ENCODE measurements around the gene IMMP2L.
"Not testable (repeated sequence)": the region's sequence is repeated elsewhere in the genome, so short reads cannot be mapped to it uniquely, and the experiment has no call there.

IMMP2L gene

DNA sequence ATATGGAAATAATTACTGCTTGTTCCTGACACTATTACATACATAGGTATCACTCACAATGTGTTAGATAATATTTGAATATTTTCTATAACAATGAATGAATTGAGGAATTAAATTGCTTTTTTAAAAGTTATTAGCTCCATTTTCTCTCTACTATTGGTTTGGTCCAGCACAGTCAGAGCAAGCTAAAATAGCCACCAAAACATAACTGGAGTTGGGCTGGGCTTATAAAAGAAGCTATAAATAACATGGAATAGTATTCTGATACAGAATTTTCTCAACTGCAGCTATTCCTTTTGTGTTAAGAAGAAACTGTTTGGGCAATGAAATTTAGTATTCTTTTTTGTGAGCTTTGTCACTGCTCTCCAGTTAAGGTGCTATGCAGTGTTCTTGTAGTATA lies 614.0 kb downstream of the IMMP2L start:
- no peak for DNase-seq

DNA sequence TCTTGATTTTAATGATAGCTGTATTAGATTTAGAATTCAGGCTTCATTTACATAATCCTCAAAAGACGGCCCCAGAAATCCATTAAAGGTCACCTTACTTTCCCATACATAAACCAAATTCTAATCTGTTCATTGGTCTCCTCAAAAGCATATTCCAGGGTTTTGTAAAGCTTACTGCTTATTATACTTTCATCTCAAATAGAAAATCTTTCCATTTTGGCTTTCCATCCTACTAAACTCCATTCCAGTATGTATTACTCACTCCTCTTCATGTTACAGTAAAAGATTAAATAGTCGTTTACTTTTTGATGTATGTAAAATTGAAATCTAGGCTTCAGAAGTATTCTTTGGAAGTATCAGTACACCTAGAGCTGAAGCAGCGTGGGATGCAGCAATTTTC lies 614.9 kb downstream of the IMMP2L start:
- DNase-seq, result no peak

DNA sequence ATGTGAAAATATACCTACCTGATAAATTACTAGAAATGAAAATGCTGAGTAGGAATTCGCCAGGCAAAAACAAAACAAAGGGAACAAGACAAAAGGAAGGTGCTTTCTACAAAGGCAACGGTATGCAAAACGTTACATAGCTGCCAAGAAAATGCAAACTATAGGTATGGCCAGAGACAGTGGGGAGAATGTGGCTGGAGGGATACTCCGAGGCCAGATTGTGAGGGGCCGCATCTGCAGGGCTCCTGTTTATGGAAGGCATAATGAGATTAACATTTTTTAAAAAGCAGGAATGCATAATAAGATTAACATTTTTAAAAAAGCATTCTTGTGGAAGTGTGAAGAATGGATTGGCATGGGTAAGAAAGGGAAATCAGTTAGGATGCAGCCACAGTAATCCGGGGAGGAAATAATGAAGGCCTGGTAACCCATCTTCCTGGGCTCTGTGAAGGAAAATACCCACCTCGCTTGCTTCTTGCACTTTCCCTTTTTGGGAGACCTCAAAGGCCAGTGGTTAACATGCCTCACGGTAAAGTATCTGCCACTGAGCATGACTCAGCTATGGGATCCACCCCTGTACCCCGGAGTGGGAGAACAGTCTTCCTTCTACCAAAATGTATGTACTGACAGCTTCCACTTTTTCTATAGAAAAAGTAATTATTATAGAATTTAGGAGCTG lies 617.2 kb downstream of the IMMP2L start:
- DNase-seq, result no peak

DNA sequence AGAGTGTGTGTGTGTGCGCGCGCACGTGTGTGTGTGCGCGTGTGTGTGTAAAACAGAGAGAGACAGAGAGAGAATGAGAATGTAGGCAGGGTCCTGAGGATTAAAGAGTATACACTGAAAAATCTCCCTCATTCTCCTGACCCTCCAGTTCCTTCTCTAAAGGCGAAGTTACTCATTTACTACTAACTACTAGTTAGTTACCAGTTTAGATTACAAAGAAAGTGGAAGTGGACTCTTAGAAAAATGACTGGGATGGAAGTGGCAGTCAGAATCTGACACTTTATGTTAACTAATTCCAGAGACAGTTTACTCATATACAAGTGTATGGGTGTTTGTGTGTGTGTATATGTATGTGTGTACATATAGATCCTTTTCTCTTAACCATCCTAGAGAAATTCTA lies 617.8 kb downstream of the IMMP2L start:
- DNase-seq, result no peak

DNA sequence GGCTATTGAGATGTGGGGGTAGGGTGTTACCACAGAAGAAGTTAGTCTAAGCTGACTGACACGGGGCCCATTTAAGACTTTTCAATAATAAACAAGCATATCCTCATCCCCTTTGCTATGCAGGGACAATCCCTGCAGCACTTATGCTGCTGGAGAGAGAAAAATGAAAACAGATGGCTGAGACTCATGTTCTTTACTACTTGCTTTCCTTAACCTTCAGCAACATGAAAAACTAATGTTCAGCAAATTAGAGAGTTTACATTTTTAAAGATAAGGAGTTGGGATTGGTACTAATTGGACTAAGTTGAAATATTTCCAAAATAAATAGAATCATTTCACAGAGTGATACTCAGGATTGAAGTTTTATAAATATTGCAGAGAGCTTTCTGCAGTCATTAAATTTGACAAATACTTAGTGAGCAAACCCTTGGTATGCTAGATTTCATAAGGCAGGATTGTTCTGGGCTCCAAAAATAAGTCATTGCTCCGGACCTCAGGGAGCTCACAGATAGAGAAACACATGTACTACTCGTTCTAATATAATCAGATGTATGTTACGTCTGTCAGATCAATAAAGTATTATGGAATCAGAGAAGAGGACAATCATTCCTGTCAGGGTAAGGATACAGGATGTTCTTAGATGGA lies 618.5 kb downstream of the IMMP2L start:
- DNase-seq, result no peak

DNA sequence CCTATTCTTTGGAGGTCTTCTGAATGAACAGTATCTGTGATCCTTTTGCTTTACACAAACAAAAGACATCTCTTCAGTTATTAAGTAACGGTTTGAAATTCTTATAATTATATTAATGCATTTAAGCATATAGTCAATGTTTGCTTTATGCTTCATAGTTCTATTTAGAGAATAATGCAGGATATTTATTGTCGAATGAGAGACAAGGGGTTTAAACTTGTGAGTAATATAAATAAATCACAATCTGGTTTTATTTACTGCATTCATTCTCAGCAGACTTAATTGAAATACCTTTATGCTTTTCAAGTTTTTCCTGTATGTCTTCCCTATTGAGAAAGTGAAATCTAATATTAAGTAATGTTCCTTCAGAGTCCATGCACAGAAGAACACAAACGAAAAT lies 620.9 kb downstream of the IMMP2L start:
- no peak for DNase-seq

DNA sequence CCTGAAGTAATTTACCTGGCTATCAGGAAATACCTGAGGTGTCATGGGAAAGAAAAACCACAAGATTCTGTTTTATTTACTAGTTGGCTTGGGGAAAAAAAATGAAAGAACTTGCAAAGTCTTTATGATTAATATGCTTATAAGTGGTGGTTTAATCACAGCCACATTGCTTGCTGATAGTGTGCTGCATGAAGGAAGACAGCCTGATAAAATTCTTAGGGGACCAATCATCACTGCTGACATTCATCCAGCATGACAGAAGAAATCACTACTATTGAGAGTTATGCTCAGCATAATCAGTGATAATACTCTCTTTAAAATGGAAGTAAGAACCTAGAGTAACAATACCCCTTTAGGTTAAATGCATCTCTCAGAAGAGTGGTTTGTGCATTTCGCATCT lies 621.5 kb downstream of the IMMP2L start:
- DNase-seq, result no peak

DNA sequence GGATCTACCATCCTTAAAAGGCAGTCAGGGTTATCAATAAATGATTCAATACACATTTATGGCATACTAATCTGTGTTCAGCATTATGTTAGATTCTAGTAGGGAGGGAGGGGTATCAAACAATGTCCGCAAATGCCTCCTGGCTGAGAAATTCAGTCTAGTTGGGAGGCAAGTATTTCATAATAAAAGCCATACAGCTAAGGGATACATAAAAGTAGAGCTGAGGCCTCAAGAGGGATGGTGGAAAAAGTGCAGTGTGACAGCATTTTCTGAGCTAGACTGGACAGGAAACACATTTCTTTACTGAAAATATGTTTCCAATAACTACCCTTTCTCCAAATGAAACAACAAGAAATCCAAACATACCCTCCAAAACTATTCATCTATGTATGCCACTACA lies 624.1 kb downstream of the IMMP2L start:
- DNase-seq, result no peak

DNA sequence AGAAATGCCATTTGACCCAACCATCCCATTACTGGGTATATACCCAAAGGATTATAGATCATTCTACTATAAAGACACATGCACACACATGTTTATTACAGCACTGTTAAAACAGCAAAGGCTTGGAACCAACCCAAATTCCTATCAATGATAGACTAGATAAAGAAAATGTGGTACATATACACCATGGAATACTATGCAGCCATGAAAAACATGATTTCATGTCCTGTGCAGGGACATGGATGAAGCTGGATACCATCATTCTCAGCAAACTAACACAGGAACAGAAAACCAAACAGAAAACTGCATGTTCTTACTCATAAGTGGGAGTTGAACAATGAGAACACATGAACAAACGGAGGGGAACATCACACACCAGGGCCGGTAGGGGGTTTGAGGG lies 625.6 kb downstream of the IMMP2L start:
- not testable (repeated sequence) for DNase-seq

DNA sequence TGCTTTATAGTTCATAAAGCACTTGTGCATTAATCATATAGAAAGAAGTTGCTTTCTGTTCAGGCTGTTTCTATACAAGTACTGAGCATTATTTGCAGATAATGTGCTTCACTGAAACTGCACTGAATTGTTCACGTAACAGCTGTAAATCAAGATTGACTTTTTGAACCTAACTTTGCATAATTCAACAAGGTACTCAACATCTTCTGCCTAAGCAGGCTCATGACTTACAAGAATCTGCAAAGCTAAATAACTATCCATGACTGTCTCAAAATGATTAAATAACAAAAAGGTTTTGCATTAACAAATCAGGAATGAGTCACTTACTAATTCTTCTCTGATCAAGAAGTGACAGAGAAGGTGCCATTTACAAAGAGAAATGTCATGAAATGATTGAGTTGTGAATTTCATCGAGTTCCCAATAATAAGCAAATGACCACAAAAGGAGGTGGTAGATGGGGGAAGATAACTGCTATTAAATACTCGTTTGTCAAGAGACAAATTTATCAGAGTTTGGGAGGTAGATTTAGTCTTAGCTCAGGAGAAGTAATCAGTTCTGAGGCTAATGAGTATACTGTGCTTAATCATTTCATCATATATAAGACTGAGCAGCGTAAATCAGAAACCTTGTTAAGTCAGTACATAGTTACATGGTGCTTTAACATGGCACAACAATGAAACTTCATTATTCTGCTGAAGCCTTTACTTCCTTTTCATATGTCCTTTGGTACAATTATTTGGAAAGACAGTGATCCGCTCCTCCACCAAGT lies 632.6 kb downstream of the IMMP2L start:
- DNase-seq, result no peak

DNA sequence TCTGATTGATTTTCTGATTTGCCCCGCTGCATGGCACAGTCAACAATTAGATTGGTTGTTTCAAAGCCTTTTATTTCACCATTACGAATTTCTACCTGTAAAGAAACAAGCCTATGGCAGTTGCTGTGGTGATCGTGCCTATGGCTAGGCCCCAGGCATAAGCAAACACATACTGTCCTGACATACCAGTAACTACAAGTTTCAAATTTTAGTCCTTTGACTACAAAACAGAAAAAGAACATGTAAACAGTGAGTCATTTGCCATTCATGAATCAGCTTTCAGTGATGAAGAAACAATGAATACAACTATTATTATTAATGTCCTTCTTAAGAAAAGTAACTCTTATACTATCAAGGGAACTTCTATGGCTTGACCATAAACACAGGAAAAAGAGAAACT lies 639.4 kb downstream of the IMMP2L start:
- DNase-seq, result no peak

DNA sequence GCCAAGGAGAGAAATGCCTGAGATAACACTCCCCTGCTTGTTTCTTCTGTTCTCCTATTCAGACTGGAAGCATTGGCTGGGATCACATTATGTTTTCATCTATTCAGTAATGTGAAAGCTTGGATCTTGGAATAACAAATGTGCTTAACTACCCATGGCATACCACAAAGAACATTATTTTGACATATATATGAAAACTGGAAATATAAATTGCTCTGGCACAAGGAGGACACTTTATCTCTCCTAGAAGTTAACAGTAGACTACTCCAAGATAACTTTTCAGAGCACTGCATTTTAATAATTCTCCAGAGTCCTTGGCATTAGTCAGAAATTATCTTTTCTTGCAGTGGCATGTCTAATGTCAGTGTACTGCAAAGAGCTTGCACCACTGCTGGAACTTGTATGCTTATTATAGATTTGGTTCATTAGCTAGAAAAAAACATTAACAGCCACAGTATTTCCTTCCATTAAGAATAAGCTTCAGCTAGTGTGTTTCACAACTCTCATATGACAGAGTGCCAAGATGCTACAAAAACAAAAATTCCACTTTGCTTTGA lies 640.6 kb downstream of the IMMP2L start:
- no peak for DNase-seq

DNA sequence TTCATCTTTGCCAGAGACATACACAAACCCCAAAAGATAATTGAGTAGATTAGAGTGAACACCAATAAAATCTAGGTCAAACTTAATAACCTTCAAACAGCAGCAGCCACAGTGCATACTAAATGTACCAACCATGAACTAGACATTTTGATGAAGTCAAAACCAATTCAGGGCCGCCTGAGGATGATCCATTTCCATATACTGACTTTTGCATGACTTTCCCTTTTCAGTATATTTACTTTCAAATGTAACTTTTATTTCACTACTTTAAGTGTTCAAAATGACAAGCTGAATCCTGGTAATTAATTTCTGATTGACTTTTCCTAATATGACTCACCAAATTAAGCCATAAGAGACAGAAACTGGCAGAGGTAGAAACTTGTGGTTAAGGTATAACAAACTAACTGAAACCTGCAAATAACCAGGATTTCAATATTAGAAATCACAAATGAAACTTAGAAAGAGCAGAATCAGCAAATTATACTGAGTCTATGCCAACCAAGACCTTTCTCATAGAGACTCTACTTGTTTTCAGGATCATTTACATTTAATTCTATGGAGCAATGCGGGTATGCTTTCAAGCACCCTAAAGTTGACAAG lies 643.2 kb downstream of the IMMP2L start:
- DNase-seq, result no peak

DNA sequence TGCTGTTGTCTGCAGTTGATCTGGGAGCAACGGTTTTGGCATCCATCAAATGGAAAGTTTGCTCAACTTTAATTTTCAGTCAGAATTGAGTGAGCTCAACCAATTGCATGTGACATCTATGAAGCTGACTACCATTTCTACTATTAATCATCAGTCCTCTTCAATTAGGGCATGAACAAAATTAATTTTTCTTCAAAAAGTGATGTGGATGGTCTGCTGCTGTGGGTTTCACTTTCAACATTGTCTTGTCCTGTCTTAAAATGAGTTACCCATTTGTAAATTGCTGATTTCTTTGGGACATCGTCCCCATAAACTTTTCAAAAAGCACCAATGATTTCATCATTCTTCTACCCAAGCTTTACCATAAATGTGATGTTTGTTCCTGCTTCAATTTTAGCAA lies 648.0 kb downstream of the IMMP2L start:
- DNase-seq, result no peak

DNA sequence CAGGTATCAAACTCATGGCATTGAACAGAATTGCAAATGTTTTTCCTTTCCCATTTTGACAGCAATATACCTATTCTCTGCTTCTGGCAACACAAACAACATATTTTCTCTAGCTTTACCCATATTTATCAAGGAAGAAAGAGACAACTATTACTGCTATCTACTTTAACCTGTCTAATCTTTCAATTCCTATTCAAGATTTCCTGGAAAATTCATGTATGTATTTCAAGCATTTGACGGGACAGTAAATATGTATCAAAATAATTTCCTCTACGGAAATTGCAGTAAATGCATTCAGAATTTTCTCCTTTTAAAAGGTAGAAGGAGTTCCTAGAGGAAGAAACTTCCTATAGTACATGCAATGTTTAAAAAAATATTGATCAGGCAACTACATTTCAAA lies 650.7 kb downstream of the IMMP2L start:
- no peak for DNase-seq

DNA sequence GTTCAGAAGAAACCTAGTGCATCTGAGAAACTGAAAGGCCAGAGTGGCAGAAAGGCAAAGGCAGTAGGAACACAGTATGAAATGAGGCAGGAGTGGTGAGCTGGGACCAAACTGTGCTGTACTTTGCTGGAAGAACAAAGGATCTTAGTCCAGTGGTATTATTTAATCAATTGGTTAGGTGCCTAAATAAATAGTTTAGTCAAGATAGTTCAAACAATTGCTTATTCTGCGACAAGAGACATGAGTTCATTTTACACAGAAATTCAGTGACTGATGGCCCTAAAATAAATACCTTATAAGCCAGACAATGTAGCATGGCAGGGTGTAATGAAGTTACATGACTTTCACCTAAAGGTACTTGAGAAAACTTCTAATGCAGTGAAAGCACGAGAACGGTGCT lies 653.2 kb downstream of the IMMP2L start:
- DNase-seq, result no peak

DNA sequence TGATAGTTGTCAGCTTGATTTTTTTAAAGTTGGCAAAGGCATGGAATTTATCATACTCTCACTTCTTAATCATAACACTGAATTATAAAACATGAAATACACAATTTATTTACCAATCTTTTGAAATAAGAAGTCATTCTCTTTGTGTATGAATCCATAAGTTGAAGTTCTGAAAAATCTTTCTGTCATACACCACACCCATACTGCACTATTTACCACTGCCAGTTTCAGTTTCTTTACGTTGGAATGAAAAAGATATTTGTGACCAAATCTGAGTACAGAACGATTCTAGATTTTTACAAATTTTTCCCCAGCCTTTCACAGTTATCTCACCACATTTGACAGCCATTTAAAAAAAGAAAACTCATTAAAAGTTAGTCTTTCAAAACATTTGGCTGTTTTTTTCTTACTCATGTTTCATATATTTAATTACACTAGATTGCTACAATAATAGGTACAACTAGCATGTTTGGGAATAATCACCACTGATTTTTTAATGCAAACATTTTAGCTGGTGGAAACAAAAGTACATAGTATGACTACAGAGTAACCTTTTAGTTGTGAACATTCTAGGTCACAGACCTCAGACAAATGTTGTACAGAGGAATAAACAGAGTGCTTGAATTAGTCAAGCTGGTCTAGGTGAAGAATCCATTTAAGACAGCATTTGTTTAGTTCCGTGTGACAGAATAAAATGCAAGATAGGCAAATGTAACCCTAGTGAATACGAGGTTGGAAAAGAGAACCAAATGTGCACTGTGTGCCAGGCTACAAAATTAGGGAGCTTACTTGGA lies 656.3 kb downstream of the IMMP2L start:
- no peak for DNase-seq

DNA sequence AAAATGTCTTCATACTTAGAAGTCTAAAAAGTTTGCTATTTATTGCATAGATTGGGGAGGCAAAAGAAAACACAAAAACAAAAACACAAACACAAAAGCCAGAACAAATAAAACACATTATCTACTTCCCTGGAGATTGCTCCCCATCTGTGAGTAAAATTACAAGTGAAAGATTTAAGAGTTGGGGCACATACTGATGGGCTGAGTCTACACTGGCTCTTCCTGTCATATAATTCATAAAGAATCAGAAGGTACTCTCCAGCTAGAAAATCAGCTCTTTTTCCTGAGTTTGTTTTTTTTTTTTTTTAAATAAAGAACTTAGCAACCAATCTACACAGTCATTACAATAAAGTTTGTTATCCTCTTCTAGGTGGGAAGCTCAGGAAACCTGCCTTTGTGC lies 663.8 kb downstream of the IMMP2L start:
- no peak for DNase-seq

DNA sequence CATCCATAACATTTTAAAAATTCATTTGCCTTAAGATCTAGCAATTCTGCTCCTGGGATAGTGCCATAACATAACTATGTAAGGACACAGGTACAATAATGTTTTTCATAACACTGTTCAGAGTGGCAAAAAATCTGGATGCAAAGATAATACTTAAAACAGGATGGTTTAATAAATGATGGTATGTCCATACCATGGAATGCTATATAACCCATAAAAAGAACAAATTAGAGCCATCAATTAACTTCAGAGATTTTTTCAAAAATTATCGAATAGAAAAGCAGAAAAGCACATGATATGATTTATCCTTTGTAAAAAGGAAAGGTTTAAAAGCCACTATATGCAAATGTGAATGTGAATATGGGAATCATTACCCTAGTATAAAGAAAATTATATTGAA lies 664.8 kb downstream of the IMMP2L start:
- DNase-seq, result no peak

DNA sequence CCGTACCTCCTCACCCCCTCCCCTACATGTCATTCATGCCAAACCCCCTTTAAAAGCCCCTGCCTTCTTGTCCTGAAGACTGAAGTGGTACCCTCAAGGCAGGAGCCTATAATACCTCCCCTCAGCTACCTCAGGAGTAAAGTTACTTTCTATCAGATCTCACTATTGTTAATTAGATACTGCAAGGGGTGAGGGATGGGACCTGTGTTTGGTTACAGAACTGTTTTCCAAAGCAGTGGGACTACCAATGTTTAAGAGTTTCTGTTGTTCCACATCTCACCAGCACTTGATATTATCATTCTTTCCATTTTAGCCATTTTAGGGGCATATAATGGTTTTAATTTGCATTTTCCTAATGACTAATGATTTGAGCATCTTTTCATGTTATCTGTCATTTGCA lies 668.2 kb downstream of the IMMP2L start:
- no peak for DNase-seq

DNA sequence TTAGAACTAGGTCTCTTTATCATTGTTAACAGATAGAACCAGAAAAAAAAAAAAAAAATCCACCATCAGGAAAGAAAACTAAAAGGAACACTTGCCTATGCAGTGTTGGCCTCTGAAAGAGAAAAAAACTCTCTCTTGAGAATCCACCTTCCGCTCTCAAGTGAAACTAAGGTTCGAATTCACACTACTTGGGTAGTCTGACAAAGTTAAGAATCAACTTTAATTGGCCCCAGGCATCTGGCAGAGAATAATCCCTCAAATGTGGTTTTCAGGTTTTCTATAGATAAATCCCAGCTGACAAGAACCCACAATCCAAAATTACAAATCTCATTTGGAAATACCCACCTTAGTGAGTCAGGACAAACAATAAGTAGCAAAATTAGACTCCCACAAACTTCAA lies 671.1 kb downstream of the IMMP2L start:
- DNase-seq, result no peak

DNA sequence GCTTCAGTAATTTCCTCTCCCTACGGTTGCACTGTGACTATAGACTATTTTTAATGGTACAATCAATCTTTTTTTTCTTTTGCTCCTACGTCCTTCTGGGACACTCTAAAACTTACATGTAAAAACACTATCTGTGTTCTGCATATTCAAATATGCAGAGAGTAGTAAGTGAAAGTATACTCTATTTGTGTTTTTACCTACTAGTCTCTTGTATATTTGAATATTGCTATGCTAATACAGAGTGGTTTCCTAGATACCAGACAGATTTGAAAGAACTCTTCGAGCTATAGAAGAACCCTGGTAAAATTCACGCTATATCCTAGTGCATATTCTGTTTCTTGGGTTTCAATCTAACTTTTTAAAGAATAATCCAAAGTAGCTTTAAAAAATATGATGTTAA lies 672.2 kb downstream of the IMMP2L start:
- DNase-seq, result no peak

DNA sequence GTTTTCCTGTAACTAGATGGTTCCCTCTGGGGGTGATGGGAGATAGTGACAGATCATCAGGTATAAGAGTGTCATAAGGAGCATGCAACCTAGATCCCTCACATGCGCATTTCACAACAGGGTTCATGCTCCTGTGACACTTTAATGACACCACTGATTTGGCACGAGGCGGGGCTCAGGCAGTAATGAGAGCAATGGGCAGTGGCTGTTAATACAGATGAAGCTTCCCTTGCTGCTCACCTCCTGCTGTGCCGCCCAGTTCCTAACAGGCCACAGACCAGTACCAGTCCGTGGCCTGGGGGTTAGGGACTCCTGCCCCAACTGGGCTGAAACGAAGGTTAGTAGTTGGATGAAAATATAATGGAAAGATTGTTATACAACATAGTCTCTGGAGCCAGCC lies 673.0 kb downstream of the IMMP2L start:
- DNase-seq, result no peak

All from stimulated activated naive CD4-positive, alpha-beta T cell treated with Interleukin-2 at 50 U/mL for 16 hours (primary cell).